Skeletal muscle tissue (tissue), 4 donors: Measurements from ENCODE around the gene DCDC2. TPM values are rescaled to one million over a fixed set of nuclear protein-coding genes. Genes with fewer than 3 reads are reported as not detected.
A peak's percentile ranks its signal among the peaks of the same experiment; 100 is the strongest.
"Not testable (repeated sequence)": the region's sequence is repeated elsewhere in the genome, so short reads cannot be mapped to it uniquely, and the experiment has no call there.

Source experiments
- H3K27ac ChIP-seq: one replicate; pipeline ENCODE4 v1.7.0; 2013; ENCODE audit warnings: mild to moderate bottlenecking, low read depth, low read length, inconsistent platforms
- H3K27me3 ChIP-seq, 3 donors: one replicate each; pipeline ENCODE4 v1.7.0; 2013; ENCODE audit warnings: low read length in 3 of 3; ENCODE audit not compliant: control insufficient read depth in 3 of 3, insufficient read depth in 3 of 3
- H3K36me3 ChIP-seq, 3 donors: one replicate each; pipeline ENCODE4 v1.7.0; 2013; ENCODE audit warnings: low read length in 3 of 3; ENCODE audit not compliant: control insufficient read depth in 3 of 3, insufficient read depth in 3 of 3
- H3K4me1 ChIP-seq, 3 donors: one replicate each; pipeline ENCODE4 v1.7.0; 2013; ENCODE audit warnings: low read length in 3 of 3, mild to moderate bottlenecking in 3 of 3; ENCODE audit not compliant: control insufficient read depth in 3 of 3, insufficient read depth in 3 of 3
- H3K4me3 ChIP-seq, 3 donors: one replicate each; pipeline ENCODE4 v1.7.0; 2013; ENCODE audit warnings: low read length in 3 of 3
- H3K9ac ChIP-seq, 3 donors: one replicate each; pipeline ENCODE4 v1.7.0; 2013; ENCODE audit warnings: low read length in 3 of 3, mild to moderate bottlenecking in 3 of 3, moderate library complexity in 2 of 3, low read depth in 1 of 3
- H3K9me3 ChIP-seq, 3 donors: one replicate each; pipeline ENCODE4 v1.7.0; 2013; ENCODE audit warnings: low read length in 3 of 3; ENCODE audit not compliant: control insufficient read depth in 3 of 3
- total RNA-seq: library from RNA; depleted of rRNA; stranded (reverse); fragments of >200 nt; gene quantifications from one replicate; pipeline ENCODE4 v1.2.3, GENCODE V29; 2014
- donor health status: Osteomylitis.

DCDC2 gene
- total RNA-seq, 1 donor from 2014 or later: not detected

- Histone ChIP-seq H3K36me3 (no peaks in the 10 kb centered on the region), H3K27me3 (no peaks in the 10 kb centered on the region), H3K9ac (no peak overlapping the region), H3K27ac (no peak overlapping the region), H3K9me3 (no peaks in the 10 kb centered on the region), H3K4me3 (no peak overlapping the region), H3K4me1 (no peaks in the 10 kb centered on the region)
Observed at GRCh38 chr6:24381476-24382219, 23.8 kb upstream of the DCDC2 start.

GRCh38 chr6:24378473-24379097 lies 20.7 kb upstream of the DCDC2 start:
- no peak overlapping the region for H3K27ac ChIP-seq
- H3K36me3 ChIP-seq: no peaks in the 10 kb centered on the region
- H3K9me3 ChIP-seq: no peaks in the 10 kb centered on the region
- H3K4me1 ChIP-seq: no peaks in the 10 kb centered on the region
- peaks cover 0 to 3% (median 0%) of the 10 kb centered on the region in 3 donors for H3K27me3 ChIP-seq
- no peak overlapping the region for H3K4me3 ChIP-seq
- H3K9ac ChIP-seq: no peak overlapping the region

GRCh38 chr6:24376871-24377270 lies 19.0 kb upstream of the DCDC2 start:
- Histone ChIP-seq H3K27ac (no peak overlapping the region), H3K4me1 (no peaks in the 10 kb centered on the region), H3K9me3 (no peaks in the 10 kb centered on the region), H3K27me3 (peaks cover 0 to 3% (median 0%) of the 10 kb centered on the region in 3 donors), H3K36me3 (no peaks in the 10 kb centered on the region), H3K9ac (no peak overlapping the region), H3K4me3 (no peak overlapping the region)

GRCh38 chr6:24374612-24375011 lies 16.8 kb upstream of the DCDC2 start:
- Histone ChIP-seq H3K4me1 (no peaks in the 10 kb centered on the region), H3K9me3 (no peaks in the 10 kb centered on the region), H3K4me3 (no peak overlapping the region), H3K27ac (no peak overlapping the region), H3K36me3 (no peaks in the 10 kb centered on the region), H3K27me3 (peaks cover 0 to 3% (median 0%) of the 10 kb centered on the region in 3 donors), H3K9ac (no peak overlapping the region)

GRCh38 chr6:24365103-24365633 lies 7.3 kb upstream of the DCDC2 start:
- H3K9me3 ChIP-seq, H3K4me1 ChIP-seq, H3K9ac ChIP-seq, H3K27ac ChIP-seq, H3K4me3 ChIP-seq, H3K27me3 ChIP-seq, H3K36me3 ChIP-seq: not testable (repeated sequence)

GRCh38 chr6:24362363-24362762 lies 4.5 kb upstream of the DCDC2 start:
- peaks cover 10 to 15% (median 13%) of the 10 kb centered on the region in 3 donors for H3K4me1 ChIP-seq
- not testable (repeated sequence) for H3K9ac ChIP-seq, H3K27ac ChIP-seq, H3K36me3 ChIP-seq, H3K27me3 ChIP-seq, H3K4me3 ChIP-seq, H3K9me3 ChIP-seq

- Histone ChIP-seq H3K27me3 (peaks cover 0 to 4% (median 0%) of the 10 kb centered on the region in 3 donors), H3K4me1 (peaks cover 10 to 16% (median 13%) of the 10 kb centered on the region in 3 donors), H3K9me3 (no peaks in the 10 kb centered on the region), H3K36me3 (no peaks in the 10 kb centered on the region), H3K27ac (no peak overlapping the region), H3K9ac (peak overlapping the region; percentile 23 to 79 (median 41)), H3K4me3 (peak overlapping the region; percentile 60 to 82 (median 80))
Observed at GRCh38 chr6:24359640-24360454, 2.0 kb upstream of the DCDC2 start.

- Histone ChIP-seq H3K27me3 (peaks cover 0 to 4% (median 0%) of the 10 kb centered on the region in 3 donors), H3K36me3 (no peaks in the 10 kb centered on the region), H3K27ac (no peak overlapping the region), H3K4me3 (peak overlapping the region; percentile 60 to 67 (median 61)), H3K9ac (no peak overlapping the region), H3K9me3 (no peaks in the 10 kb centered on the region), H3K4me1 (peaks cover 10 to 16% (median 13%) of the 10 kb centered on the region in 3 donors)
Observed at GRCh38 chr6:24358219-24358821, 461 bp upstream of the DCDC2 start.

GRCh38 chr6:24356310-24356973 lies 1.4 kb downstream of the DCDC2 start:
- Histone ChIP-seq H3K36me3 (no peaks in the 10 kb centered on the region), H3K4me1 (peaks cover 10 to 16% (median 13%) of the 10 kb centered on the region in 3 donors), H3K4me3 (no peak overlapping the region), H3K9ac (no peak overlapping the region), H3K27me3 (peaks cover 0 to 4% (median 0%) of the 10 kb centered on the region in 3 donors), H3K27ac (no peak overlapping the region), H3K9me3 (no peaks in the 10 kb centered on the region)
